ENCODE measurements around the gene ADCK1. TPM values are rescaled to one million over a fixed set of nuclear protein-coding genes. Genes with fewer than 3 reads are reported as not detected.

ADCK1 gene
- total and polyA plus RNA-seq, 2 experiments from 2014 or later, result 6.7 to 11.2 TPM

GRCh38 chr14:77903221-77903620 lies 103.3 kb downstream of the ADCK1 start (continued):
- no peak for TF ChIP-seq CREB1 (CRISPR knock-in tag; IDR thresholded peaks at IDR 0.05; ENCODE audit: low read depth)
- TF ChIP-seq ZNF331 (CRISPR knock-in tag; IDR thresholded peaks at IDR 0.05; ENCODE audit: low read depth), result no peak
- no peak for TF ChIP-seq REST (IDR thresholded peaks at IDR 0.05; ENCODE audit: unreplicated experiment)
- no peak for TF ChIP-seq JUNB (IDR thresholded peaks at IDR 0.05; ENCODE audit: unreplicated experiment)
- TF ChIP-seq, protein P1, sequence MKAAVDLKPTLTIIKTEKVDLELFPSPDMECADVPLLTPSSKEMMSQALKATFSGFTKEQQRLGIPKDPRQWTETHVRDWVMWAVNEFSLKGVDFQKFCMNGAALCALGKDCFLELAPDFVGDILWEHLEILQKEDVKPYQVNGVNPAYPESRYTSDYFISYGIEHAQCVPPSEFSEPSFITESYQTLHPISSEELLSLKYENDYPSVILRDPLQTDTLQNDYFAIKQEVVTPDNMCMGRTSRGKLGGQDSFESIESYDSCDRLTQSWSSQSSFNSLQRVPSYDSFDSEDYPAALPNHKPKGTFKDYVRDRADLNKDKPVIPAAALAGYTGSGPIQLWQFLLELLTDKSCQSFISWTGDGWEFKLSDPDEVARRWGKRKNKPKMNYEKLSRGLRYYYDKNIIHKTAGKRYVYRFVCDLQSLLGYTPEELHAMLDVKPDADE (IDR thresholded peaks at IDR 0.05), result no peak
- no peak for TF ChIP-seq ZNF114 (CRISPR knock-in tag; IDR thresholded peaks at IDR 0.05)
- TF ChIP-seq NANOG (IDR thresholded peaks at IDR 0.05; ENCODE audit: borderline replicate concordance), result no peak
- TF ChIP-seq, protein P2, sequence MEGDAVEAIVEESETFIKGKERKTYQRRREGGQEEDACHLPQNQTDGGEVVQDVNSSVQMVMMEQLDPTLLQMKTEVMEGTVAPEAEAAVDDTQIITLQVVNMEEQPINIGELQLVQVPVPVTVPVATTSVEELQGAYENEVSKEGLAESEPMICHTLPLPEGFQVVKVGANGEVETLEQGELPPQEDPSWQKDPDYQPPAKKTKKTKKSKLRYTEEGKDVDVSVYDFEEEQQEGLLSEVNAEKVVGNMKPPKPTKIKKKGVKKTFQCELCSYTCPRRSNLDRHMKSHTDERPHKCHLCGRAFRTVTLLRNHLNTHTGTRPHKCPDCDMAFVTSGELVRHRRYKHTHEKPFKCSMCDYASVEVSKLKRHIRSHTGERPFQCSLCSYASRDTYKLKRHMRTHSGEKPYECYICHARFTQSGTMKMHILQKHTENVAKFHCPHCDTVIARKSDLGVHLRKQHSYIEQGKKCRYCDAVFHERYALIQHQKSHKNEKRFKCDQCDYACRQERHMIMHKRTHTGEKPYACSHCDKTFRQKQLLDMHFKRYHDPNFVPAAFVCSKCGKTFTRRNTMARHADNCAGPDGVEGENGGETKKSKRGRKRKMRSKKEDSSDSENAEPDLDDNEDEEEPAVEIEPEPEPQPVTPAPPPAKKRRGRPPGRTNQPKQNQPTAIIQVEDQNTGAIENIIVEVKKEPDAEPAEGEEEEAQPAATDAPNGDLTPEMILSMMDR (conservative IDR thresholded peaks at IDR 0.05; ENCODE audit: low read depth in 2 of 2), result no peak
- TF ChIP-seq POLR2AphosphoS5 (IDR thresholded peaks at IDR 0.05; ENCODE audit: low read depth), result no peak
- TF ChIP-seq STAT1 (IDR thresholded peaks at IDR 0.05; ENCODE audit: unreplicated experiment), result no peak
- TF ChIP-seq EZH2 (IDR thresholded peaks at IDR 0.05; ENCODE audit: low read depth, unreplicated experiment), result no peak

- Mint-ChIP-seq H3K27me3 (ENCODE audit: insufficient read depth, low read depth, poor library complexity) (peaks cover 3% of the 10 kb centered on the region), H3K27ac (no peak overlapping the region), H3K9me3 (no peaks in the 10 kb centered on the region), H3K4me1 (no peaks in the 10 kb centered on the region), H3K4me3 (no peak overlapping the region), H3K36me3 (ENCODE audit: low read depth) (no peaks in the 10 kb centered on the region; the same call in 2 of the 3 replicates)
- no peaks in the 10 kb centered on the region for H3K79me2 ChIP-seq (replicated peaks; ENCODE audit: insufficient read depth)
- no peaks in the 10 kb centered on the region for H3K27me3 ChIP-seq (ENCODE audit: insufficient read depth)
- DNase-seq (ENCODE audit: low spot score) (no peak), ATAC-seq (no peak)
- H3K4me2 ChIP-seq, result no peak overlapping the region
- H3K4me3 ChIP-seq, result no peak overlapping the region
- H3K27ac ChIP-seq (ENCODE audit: low read depth), result no peak overlapping the region
- H3K36me3 ChIP-seq (ENCODE audit: insufficient read depth), result no peaks in the 10 kb centered on the region
- H4K20me1 ChIP-seq (replicated peaks; ENCODE audit: insufficient read depth), result no peaks in the 10 kb centered on the region
- H3F3A ChIP-seq (replicated peaks; ENCODE audit: low read depth), result no peaks in the 10 kb centered on the region
- H3K9me2 ChIP-seq (ENCODE audit: insufficient read depth), result no peaks in the 10 kb centered on the region
- no peaks in the 10 kb centered on the region for H3K4me1 ChIP-seq (ENCODE audit: insufficient read depth)
- no peak overlapping the region for H2AFZ ChIP-seq
- no peak for TF ChIP-seq EZH2phosphoT487 (IDR thresholded peaks at IDR 0.05; ENCODE audit: unreplicated experiment)
- TF ChIP-seq ZNF462 (CRISPR knock-in tag; IDR thresholded peaks at IDR 0.05), result no peak
- no peak for TF ChIP-seq CREB1 (CRISPR knock-in tag; IDR thresholded peaks at IDR 0.05; ENCODE audit: low read depth)
- TF ChIP-seq ZNF114 (CRISPR knock-in tag; IDR thresholded peaks at IDR 0.05), result no peak
- no peak for TF ChIP-seq EZH2 (IDR thresholded peaks at IDR 0.05; ENCODE audit: low read depth, unreplicated experiment)
These were observed 104.2 kb downstream of the ADCK1 start for GRCh38 chr14:77903937-77904617.
